Ishikawa (cell line): ENCODE data around the gene PSMA7.

Experiments used
- CEBPB ChIP-seq: IDR thresholded peaks from 2 replicates; pipeline ENCODE4 v1.6.1; 2012
- CREB1 ChIP-seq: IDR thresholded peaks from 2 replicates; pipeline ENCODE4 v1.6.1; 2012; ENCODE audit warnings: low read depth
- EGR1 ChIP-seq: IDR thresholded peaks from 2 replicates; pipeline ENCODE4 v1.6.1; 2012
- EP300 ChIP-seq: IDR thresholded peaks from 2 replicates; pipeline ENCODE4 v1.6.1; 2012; ENCODE audit warnings: borderline replicate concordance
- FOXM1 ChIP-seq: IDR thresholded peaks from 2 replicates; pipeline ENCODE4 v1.6.1; 2012; ENCODE audit warnings: low read depth, borderline replicate concordance
- MAX ChIP-seq: IDR thresholded peaks from 2 replicates; pipeline ENCODE4 v1.6.1; 2012
- NFIC ChIP-seq: IDR thresholded peaks from 2 replicates; pipeline ENCODE4 v1.6.1; 2012
- RAD21 ChIP-seq: IDR thresholded peaks from 2 replicates; pipeline ENCODE4 v1.6.1; 2012; ENCODE audit warnings: low read depth
- REST ChIP-seq: IDR thresholded peaks from 2 replicates; pipeline ENCODE4 v1.6.1; 2012; ENCODE audit warnings: low read depth, mild to moderate bottlenecking
- TAF1 ChIP-seq: IDR thresholded peaks from 2 replicates; pipeline ENCODE4 v1.6.1; 2012; ENCODE audit warnings: low read depth, mild to moderate bottlenecking
- TCF12 ChIP-seq: IDR thresholded peaks from 2 replicates; pipeline ENCODE4 v1.6.1; 2012; ENCODE audit warnings: low read depth
- TEAD4 ChIP-seq: IDR thresholded peaks from 2 replicates; pipeline ENCODE4 v1.6.1; 2012
- USF1 ChIP-seq: IDR thresholded peaks from 2 replicates; pipeline ENCODE4 v1.6.1; 2012
- YY1 ChIP-seq: IDR thresholded peaks from 2 replicates; pipeline ENCODE4 v1.6.1; 2012; ENCODE audit warnings: low read depth
- ZBTB7A ChIP-seq: IDR thresholded peaks from 2 replicates; pipeline ENCODE4 v1.6.1; 2012; ENCODE audit warnings: low read depth

Gene PSMA7

GRCh38 chr20:62103508-62104233 lies 39.5 kb downstream of the PSMA7 start:
- TF ChIP-seq REST (no peak), EGR1 (no peak), TEAD4 (no peak), ZBTB7A (no peak), CREB1 (no peak), TCF12 (no peak), USF1 (no peak), CEBPB (no peak), MAX (no peak), TAF1 (no peak), RAD21 (no peak), YY1 (no peak), FOXM1 (no peak), EP300 (no peak), NFIC (no peak)

GRCh38 chr20:62101078-62101477 lies 42.1 kb downstream of the PSMA7 start:
- no peak for TF ChIP-seq FOXM1
- TF ChIP-seq CEBPB, result no peak
- TF ChIP-seq TEAD4, result no peak
- no peak for TF ChIP-seq RAD21
- TF ChIP-seq CREB1, result no peak

- TF ChIP-seq TEAD4, result no peak
- no peak for TF ChIP-seq FOXM1
- no peak for TF ChIP-seq CREB1
- no peak for TF ChIP-seq NFIC
- no peak for TF ChIP-seq EP300
- TF ChIP-seq EGR1, result no peak
- no peak for TF ChIP-seq YY1
- TF ChIP-seq RAD21, result no peak
- TF ChIP-seq USF1, result no peak
Observed at GRCh38 chr20:62097881-62098407, 45.2 kb downstream of the PSMA7 start.

GRCh38 chr20:62096421-62097380 lies 46.5 kb downstream of the PSMA7 start:
- no peak for TF ChIP-seq YY1
- no peak for TF ChIP-seq TCF12
- TF ChIP-seq TEAD4, result no peak
- TF ChIP-seq EGR1, result no peak
- TF ChIP-seq TAF1, result no peak
- no peak for TF ChIP-seq FOXM1
- no peak for TF ChIP-seq NFIC
- no peak for TF ChIP-seq CREB1

- TF ChIP-seq EGR1 (no peak), TEAD4 (no peak), TCF12 (no peak), MAX (no peak), FOXM1 (no peak), NFIC (no peak)
Observed at GRCh38 chr20:62089393-62089792, 53.8 kb downstream of the PSMA7 start.

- TF ChIP-seq CREB1 (0 out of 2 replicates have a peak, but pooled peaks have one; percentile 25), EGR1 (no peak)
Observed at GRCh38 chr20:62088258-62089127, 54.7 kb downstream of the PSMA7 start.

- TF ChIP-seq YY1, result no peak
- TF ChIP-seq RAD21, result no peak
- no peak for TF ChIP-seq ZBTB7A
- TF ChIP-seq TAF1, result no peak
- no peak for TF ChIP-seq USF1
- TF ChIP-seq FOXM1, result no peak
Observed at GRCh38 chr20:62087632-62088031, 55.6 kb downstream of the PSMA7 start.
